Activated CD8-positive, alpha-beta memory T cell treated with anti-CD3 and anti-CD28 coated beads, Interleukin-2, amount 50 U/mL, for 4 hours (primary cell): ENCODE measurements around the gene IL25.
"Not testable (repeated sequence)": the region's sequence is repeated elsewhere in the genome, so short reads cannot be mapped to it uniquely, and the experiment has no call there.

Experiments used
- DNase-seq: peaks from one replicate; pipeline ENCODE4 v3.0.0-alpha.2; 2020

IL25 gene

GRCh38 chr14:23411563-23412525 lies 39.2 kb downstream of the IL25 start:
- no peak for DNase-seq

- DNase-seq, result no peak
Observed at GRCh38 chr14:23413681-23414080, 41.1 kb downstream of the IL25 start.

- no peak for DNase-seq
Observed at GRCh38 chr14:23414254-23414653, 41.6 kb downstream of the IL25 start.

- DNase-seq, result no peak
Observed at GRCh38 chr14:23414906-23415820, 42.6 kb downstream of the IL25 start.

GRCh38 chr14:23415821-23416778 lies 43.5 kb downstream of the IL25 start:
- DNase-seq, result no peak

GRCh38 chr14:23416801-23417200 lies 44.2 kb downstream of the IL25 start:
- DNase-seq, result no peak

- DNase-seq, result not testable (repeated sequence)
Observed at GRCh38 chr14:23417269-23417668, 44.7 kb downstream of the IL25 start.

- no peak for DNase-seq
Observed at GRCh38 chr14:23418021-23418420, 45.4 kb downstream of the IL25 start.

GRCh38 chr14:23419646-23420045 lies 47.0 kb downstream of the IL25 start:
- not testable (repeated sequence) for DNase-seq

- no peak for DNase-seq
Observed at GRCh38 chr14:23421594-23421993, 49.0 kb downstream of the IL25 start.

GRCh38 chr14:23423657-23424056 lies 51.0 kb downstream of the IL25 start:
- DNase-seq, result no peak

GRCh38 chr14:23425169-23425568 lies 52.6 kb downstream of the IL25 start:
- DNase-seq, result no peak

GRCh38 chr14:23425798-23426197 lies 53.2 kb downstream of the IL25 start:
- not testable (repeated sequence) for DNase-seq
